H1 (cell line): Measurements from ENCODE around the gene ATM. TPM values are rescaled to one million over a fixed set of nuclear protein-coding genes. Genes with fewer than 3 reads are reported as not detected.

ENCODE experiments used
- CTCF ChIA-PET: fragments of 300-600 bp; sonication (Branson Sonifier 250); formaldehyde crosslinking; loops from one replicate; lab custom pipeline; 2021; ENCODE audit not compliant: partially characterized antibody; lab: Charles Lee
- POLR2A ChIA-PET: fragments of 300-600 bp; sonication (Branson Sonifier 250); formaldehyde crosslinking; loops from one replicate; lab custom pipeline; 2021; ENCODE audit warnings: inconsistent platforms; ENCODE audit not compliant: partially characterized antibody; lab: Charles Lee
- DNase-seq, 2 experiments: peaks; one replicate each; pipeline versions ENCODE4 v3.0.0 to v3.0.0-alpha.2; 2010 to 2022; ENCODE audit warnings: low spot score in 2 of 2, low read depth in 1 of 2, mixed read lengths in 1 of 2
- FAIRE-seq: peaks from 2 replicates; lab custom pipeline; 2011; peaks lifted over from hg19 to GRCh38; lab: Jason Lieb, UNC
- H2AFZ ChIP-seq: 2 replicates; pipeline ENCODE4 v1.8.1; 2012; ENCODE audit warnings: low read length, inconsistent platforms
- H2AK5ac ChIP-seq: 2 replicates; pipeline ENCODE4 v1.6.1; 2013; ENCODE audit warnings: low read depth, low read length
- H2BK120ac ChIP-seq: replicated peaks from 2 replicates; pipeline ENCODE3; 2013; ENCODE audit warnings: low read depth, low read length, inconsistent platforms
- H2BK12ac ChIP-seq: 2 replicates; pipeline ENCODE4 v1.6.1; 2013; ENCODE audit warnings: low read depth, low read length
- H2BK15ac ChIP-seq: 2 replicates; pipeline ENCODE4 v1.6.1; 2013; ENCODE audit warnings: low read length
- H2BK20ac ChIP-seq: 2 replicates; pipeline ENCODE4 v1.6.1; 2013; ENCODE audit warnings: low read length
- H2BK5ac ChIP-seq: 2 replicates; pipeline ENCODE4 v1.6.1; 2013; ENCODE audit warnings: low read depth, low read length
- H3K14ac ChIP-seq: 2 replicates; pipeline ENCODE4 v1.6.1; 2013; ENCODE audit warnings: inconsistent platforms; ENCODE audit not compliant: insufficient read length
- H3K18ac ChIP-seq: 2 replicates; pipeline ENCODE4 v1.6.1; 2013; ENCODE audit warnings: low read length; ENCODE audit errors: extremely low read depth
- H3K23ac ChIP-seq: 2 replicates; pipeline ENCODE4 v1.6.1; 2013; ENCODE audit warnings: inconsistent platforms; ENCODE audit not compliant: insufficient read length
- H3K23me2 ChIP-seq: 2 replicates; pipeline ENCODE4 v1.6.1; 2013; ENCODE audit warnings: low read depth, low read length
- H3K27ac ChIP-seq: 2 replicates; pipeline ENCODE4 v1.6.1; 2011; ENCODE audit warnings: low read depth, low read length, inconsistent platforms
- H3K27me3 ChIP-seq, 4 experiments: replicated peaks in 1 of 4; 1 replicate in 1 of 4; 2 replicates in 3 of 4; pipeline versions ENCODE4 v1.6.1 to v1.8.1; 2011 to 2013; ENCODE audit warnings: low read length in 3 of 4, mild to moderate bottlenecking in 3 of 4, inconsistent platforms in 2 of 4, mixed read lengths in 2 of 4, moderate library complexity in 1 of 4; ENCODE audit not compliant: control insufficient read depth in 3 of 4, insufficient read depth in 3 of 4; ENCODE audit errors: extremely low read depth in 1 of 4
- H3K36me3 ChIP-seq, 4 experiments: 2 replicates each; pipeline versions ENCODE4 v1.6.1 to v1.8.1; 2011 to 2013; ENCODE audit warnings: mild to moderate bottlenecking in 4 of 4, low read length in 3 of 4, moderate library complexity in 2 of 4, control low read depth in 1 of 4, inconsistent platforms in 1 of 4; ENCODE audit not compliant: insufficient read depth in 4 of 4, control insufficient read depth in 2 of 4
- H3K4ac ChIP-seq: replicated peaks from 2 replicates; pipeline ENCODE3; 2013; ENCODE audit warnings: low read length, low read depth, mixed read lengths, inconsistent platforms; ENCODE audit not compliant: insufficient read length
- H3K4me1 ChIP-seq, 4 experiments: replicated peaks in 1 of 4; 1 replicate in 1 of 4; 2 replicates in 3 of 4; pipeline versions ENCODE4 v1.6.1 to v1.8.1; 2011 to 2013; ENCODE audit warnings: low read length in 3 of 4, inconsistent platforms in 2 of 4, mixed read lengths in 1 of 4; ENCODE audit not compliant: insufficient read depth in 4 of 4, control insufficient read depth in 3 of 4
- H3K4me2 ChIP-seq, 2 experiments: 2 replicates each; pipeline versions ENCODE4 v1.6.1 to v1.8.1; 2011 to 2013; ENCODE audit warnings: low read depth in 2 of 2, low read length in 2 of 2, control low read depth in 1 of 2, inconsistent platforms in 1 of 2, mild to moderate bottlenecking in 1 of 2; ENCODE audit not compliant: insufficient read depth in 1 of 2
- H3K4me3 ChIP-seq, 4 experiments: fragments of 200-600, 300-600 bp in 1 of 4; sonication (generic), shearing (Covaris generic), sonication (Bioruptor Twin) in 1 of 4; 2 replicates each; pipeline versions ENCODE4 v1.5.1 to v1.8.1; 2011 to 2016; ENCODE audit warnings: low read length in 4 of 4, low read depth in 3 of 4, control low read depth in 2 of 4, inconsistent platforms in 2 of 4, mild to moderate bottlenecking in 2 of 4, mixed read lengths in 1 of 4, moderate library complexity in 1 of 4; ENCODE audit not compliant: insufficient read depth in 2 of 4; ENCODE audit errors: extremely low read depth in 1 of 4
- H3K56ac ChIP-seq: replicated peaks from 2 replicates; pipeline ENCODE3; 2013; ENCODE audit warnings: low read depth, mild to moderate bottlenecking, mixed read lengths, low read length, inconsistent platforms; ENCODE audit not compliant: insufficient read length
- H3K79me1 ChIP-seq: 2 replicates; pipeline ENCODE4 v1.6.1; 2013; ENCODE audit warnings: low read depth, low read length, control low read depth
- H3K79me2 ChIP-seq, 2 experiments: 2 replicates each; pipeline versions ENCODE4 v1.6.1 to v1.8.1; 2012 to 2013; ENCODE audit warnings: low read length in 2 of 2, mild to moderate bottlenecking in 2 of 2, inconsistent platforms in 1 of 2; ENCODE audit not compliant: insufficient read depth in 2 of 2, control insufficient read depth in 1 of 2
- H3K9ac ChIP-seq, 4 experiments: replicated peaks in 1 of 4; 1 replicate in 1 of 4; 2 replicates in 3 of 4; pipeline versions ENCODE4 v1.6.1 to v1.8.1; 2011 to 2013; ENCODE audit warnings: low read depth in 3 of 4, low read length in 3 of 4, control low read depth in 2 of 4, mild to moderate bottlenecking in 2 of 4, moderate library complexity in 2 of 4, inconsistent platforms in 1 of 4; ENCODE audit errors: extremely low read depth in 1 of 4
- H3K9me3 ChIP-seq, 2 experiments: 2 replicates each; pipeline versions ENCODE4 v1.6.1 to v1.8.1; 2012 to 2013; ENCODE audit warnings: mild to moderate bottlenecking in 2 of 2, moderate library complexity in 2 of 2, control low read depth in 1 of 2, inconsistent platforms in 1 of 2, low read depth in 1 of 2, low read length in 1 of 2, mixed read lengths in 1 of 2; ENCODE audit not compliant: insufficient read depth in 2 of 2
- H4K20me1 ChIP-seq, 2 experiments: replicated peaks in 1 of 2; 2 replicates each; pipeline versions ENCODE3 to v1.8.1; 2011 to 2013; ENCODE audit warnings: inconsistent platforms in 2 of 2, low read length in 2 of 2, mild to moderate bottlenecking in 1 of 2; ENCODE audit not compliant: insufficient read depth in 2 of 2, control insufficient read depth in 1 of 2
- H4K5ac ChIP-seq: 2 replicates; pipeline ENCODE4 v1.6.1; 2013; ENCODE audit warnings: low read length, low read depth, mixed read lengths, inconsistent platforms; ENCODE audit not compliant: insufficient read length
- H4K8ac ChIP-seq: 2 replicates; pipeline ENCODE4 v1.8.0; 2013; ENCODE audit warnings: mild to moderate bottlenecking, moderate library complexity, low read length, inconsistent platforms; ENCODE audit not compliant: insufficient read depth; ENCODE audit errors: extremely low read depth
- H4K91ac ChIP-seq: replicated peaks from 2 replicates; pipeline ENCODE3; 2013; ENCODE audit warnings: low read length, mixed read lengths, inconsistent platforms; ENCODE audit not compliant: insufficient read length
- BCL11A ChIP-seq, 2 experiments: IDR thresholded peaks; one replicate each; pipeline ENCODE4 v1.6.1; 2011; ENCODE audit warnings: low read depth in 2 of 2, low read length in 2 of 2, mild to moderate bottlenecking in 2 of 2
- CEBPB ChIP-seq: IDR thresholded peaks from 2 replicates; pipeline ENCODE4 v1.6.1; 2012; ENCODE audit warnings: low read depth, low read length
- CHD2 ChIP-seq: IDR thresholded peaks from 2 replicates; pipeline ENCODE4 v1.6.1; 2012; ENCODE audit warnings: low read length, improper control_type of control experiment
- FOSL1 ChIP-seq: IDR thresholded peaks from 2 replicates; pipeline ENCODE4 v1.6.1; 2011; ENCODE audit warnings: mild to moderate bottlenecking, low read depth, low read length, moderate library complexity; ENCODE audit not compliant: insufficient read depth
- JUN ChIP-seq: IDR thresholded peaks from 2 replicates; pipeline ENCODE4 v1.6.1; 2011; ENCODE audit warnings: low read depth, mild to moderate bottlenecking, improper control_type of control experiment, low read length
- POLR2A ChIP-seq, 2 experiments: IDR thresholded peaks; 1 replicate in 1 of 2; 2 replicates in 1 of 2; pipeline ENCODE4 v1.6.1; 2011; ENCODE audit warnings: low read depth in 2 of 2, low read length in 2 of 2, mild to moderate bottlenecking in 2 of 2; ENCODE audit errors: control extremely low read depth in 1 of 2
- RBBP5 ChIP-seq: IDR thresholded peaks from 2 replicates; pipeline ENCODE4 v1.7.1; 2012; ENCODE audit warnings: low read depth, mild to moderate bottlenecking, inconsistent platforms, low read length, moderate library complexity, borderline replicate concordance
- SIN3A ChIP-seq, 2 experiments: IDR thresholded peaks in 1 of 2; conservative IDR thresholded peaks in 1 of 2; 2 replicates each; pipeline ENCODE4 v1.6.1; 2011 to 2012; ENCODE audit warnings: low read length in 2 of 2, improper control_type of control experiment in 1 of 2, low read depth in 1 of 2, mild to moderate bottlenecking in 1 of 2
- SIRT6 ChIP-seq: IDR thresholded peaks from one replicate; pipeline ENCODE4 v1.7.1; 2012; ENCODE audit warnings: low read length, inconsistent platforms
- whole genome bisulfite sequencing, 2 experiments: shearing (Covaris generic) in 1 of 2; methylation state at CpG; one replicate each; pipeline versions ENCODE4 v1.1.6 to v1.1.7; 2013 to 2015; ENCODE audit warnings: low lambda C conversion rate in 2 of 2, mixed read lengths in 2 of 2, inconsistent platforms in 1 of 2, low coverage in 1 of 2, missing lambda C conversion rate in 1 of 2; ENCODE audit not compliant: insufficient replicate concordance in 2 of 2, insufficient coverage in 1 of 2, insufficient read length in 1 of 2; ENCODE audit errors: extremely low coverage in 1 of 2, missing lambda C conversion rate in 1 of 2; 5-methylcytosine and 5-hydroxymethylcytosine counted together
- polyA plus RNA-seq, 7 experiments: library from polyadenylated mRNA; depleted of rRNA in 3 of 7; stranded (reverse) in 5 of 7; unstranded in 2 of 7; fragments of >200 nt in 5 of 7; fragments of 200-250 nt in 2 of 7; gene quantifications; 1 replicate in 5 of 7; 2 replicates in 1 of 7; 4 replicates in 1 of 7; pipeline versions ENCODE4 v1.2.1 to v1.2.3, GENCODE V29; 2011 to 2013; ENCODE audit warnings: missing spikeins in 2 of 7, mixed read lengths in 2 of 7
- total RNA-seq: library from RNA; stranded (reverse); fragmentation: NEBNext Ultra II Directional; extraction: Animal tissue kit (Norgen Biotek cat#: 25700); gene quantifications from 2 replicates; pipeline ENCODE4 v1.2.1, GENCODE V29; 2021

ATM gene
- total and polyA plus RNA-seq, 2 of the 8 experiments (the other 6 are each of a cell fraction or from before 2014, with no cell fraction given) = 14.9 to 55.4 TPM

DNA sequence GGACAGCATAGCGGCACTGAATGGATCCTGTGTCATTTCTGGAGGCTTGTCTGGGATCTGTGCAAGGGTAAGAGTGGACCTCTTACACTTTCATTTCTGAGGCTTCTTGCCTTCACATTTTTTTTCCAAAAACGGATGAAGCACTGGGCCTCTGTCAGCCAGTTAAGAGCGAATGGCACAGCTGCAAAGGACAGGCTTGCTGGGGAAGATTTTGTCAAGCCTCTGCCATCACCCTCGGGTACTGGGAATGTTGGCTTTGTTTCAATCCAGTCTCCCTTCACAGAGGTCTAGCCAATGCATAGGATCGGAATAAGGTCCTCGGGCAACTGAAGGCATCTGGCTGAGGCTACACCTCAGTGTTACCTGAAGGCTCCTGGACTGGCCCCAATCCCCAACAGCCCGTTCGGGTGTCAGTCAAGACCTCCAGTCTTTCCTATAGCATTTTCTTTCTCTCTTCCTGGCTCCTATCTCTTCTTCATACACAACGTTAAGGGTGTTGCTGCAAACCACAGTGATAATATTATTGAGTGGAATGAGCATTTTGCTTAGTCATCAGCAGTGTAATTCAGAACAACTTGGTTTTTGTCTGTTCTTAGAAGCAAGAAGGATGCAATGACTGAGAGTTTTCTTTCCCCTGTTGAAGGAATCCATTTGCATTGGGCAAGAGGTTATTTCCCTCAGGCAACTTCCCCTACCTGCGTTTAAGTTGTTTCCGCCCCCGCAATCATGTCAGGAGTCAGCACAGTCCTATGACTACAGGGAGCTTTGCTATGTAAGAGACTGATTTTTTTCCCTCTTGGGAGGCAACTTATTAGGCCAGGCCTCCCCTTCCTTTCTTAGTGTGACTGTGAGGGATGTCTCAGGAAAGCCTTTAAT, 23.2 kb upstream of the ATM start:
- Histone ChIP-seq H2BK12ac (no peak overlapping the region), H2BK5ac (no peak overlapping the region), H3K23ac (no peak overlapping the region), H3K4ac (no peak overlapping the region), H2BK20ac (no peak overlapping the region), H3K56ac (no peak overlapping the region), H3K4me2 (no peak overlapping the region), H3K27ac (no peak overlapping the region; the same call in 1 of the 2 replicates), H3K18ac (no peak overlapping the region), H2BK15ac (no peak overlapping the region), H3K4me1 (peaks cover 0 to 9% (median 2%) of the 10 kb centered on the region in 4 experiments; a peak in 2 of 7 replicates), H2AK5ac (no peak overlapping the region), H3K79me1 (peaks cover 16% of the 10 kb centered on the region; the same call in 1 of the 2 replicates), H3K36me3 (peaks cover 2 to 42% (median 15%) of the 10 kb centered on the region in 4 experiments; a peak in 7 of 8 replicates), H3K14ac (no peak overlapping the region), H3K9ac (no peak overlapping the region), H3K27me3 (no peaks in the 10 kb centered on the region), H2AFZ (no peak overlapping the region), H2BK120ac (no peak overlapping the region), H4K91ac (no peak overlapping the region), H3K23me2 (no peaks in the 10 kb centered on the region), H3K9me3 (no peaks in the 10 kb centered on the region), H3K79me2 (peaks cover 0 to 73% of the 10 kb centered on the region in 2 experiments; a peak in 2 of 4 replicates), H3K4me3 (no peak overlapping the region), H4K5ac (no peak overlapping the region), H4K20me1 (peaks cover 0 to 8% of the 10 kb centered on the region in 2 experiments), H4K8ac (no peak overlapping the region; the same call in none of the 2 replicates)
- no peak for TF ChIP-seq SIN3A (conservative IDR thresholded peaks at IDR 0.05 in 1 of 2, IDR thresholded peaks at IDR 0.05 in 1 of 2; ENCODE audit: low read depth in 1 of 2, low read length in 2 of 2)
- no peak for TF ChIP-seq FOSL1
- no peak for TF ChIP-seq CEBPB
- no peak for TF ChIP-seq SIRT6
- no peak for TF ChIP-seq JUN
- no peak for TF ChIP-seq BCL11A (IDR thresholded peaks at IDR 0.05; ENCODE audit: low read depth in 2 of 2, low read length in 2 of 2)
- no peak for TF ChIP-seq POLR2A (IDR thresholded peaks at IDR 0.05; ENCODE audit: control extremely low read depth in 1 of 2, low read depth in 2 of 2, low read length in 2 of 2)
- TF ChIP-seq CHD2 = no peak
- no peak for TF ChIP-seq RBBP5
- DNase-seq = no peak
- ChIA-PET CTCF (no interaction called here), POLR2A (interaction anchor here (1.0 to 1.3 kb wide), 3 partner anchors 8 to 22 kb away, joined by 3 read pairs; partner anchors contain the start of gene NPAT)
- WGBS, 2 experiments = 90% methylated on average over 12 of the region's 12 CpGs; no CpG with 5 or more reads in 1 of the 2 experiments
- FAIRE-seq = no peak
